Right lobe of liver (tissue), 4 donors: ENCODE data around the gene NAT10.

Source experiments
- POLR2A ChIP-seq: fragments of 450-650 bp; IDR thresholded peaks from one replicate; pipeline ENCODE4 v1.6.1; 2017; ENCODE audit warnings: antibody characterized with exemption, mild to moderate bottlenecking
- TF ChIP-seq, protein P1 (sequence below), 4 donors: fragments of 200-600 bp in 3 of 4; fragments of 450-650 bp in 1 of 4; IDR thresholded peaks; one replicate each; pipeline versions ENCODE4 v1.5.1 to v1.8.0; 2016 to 2022; ENCODE audit warnings: antibody characterized with exemption in 4 of 4, mild to moderate bottlenecking in 2 of 4
- donor health status: DM: no; HTN: no; CAD: no.
- donor health status: DM: no; HTN: no; CAD: no.
- donor health status: DM: no; HTN: yes; CAD: no.

GRCh38 chr11:34056672-34057071 lies 48.8 kb upstream of the NAT10 start:
- no peak for TF ChIP-seq POLR2A
- TF ChIP-seq, protein P1, sequence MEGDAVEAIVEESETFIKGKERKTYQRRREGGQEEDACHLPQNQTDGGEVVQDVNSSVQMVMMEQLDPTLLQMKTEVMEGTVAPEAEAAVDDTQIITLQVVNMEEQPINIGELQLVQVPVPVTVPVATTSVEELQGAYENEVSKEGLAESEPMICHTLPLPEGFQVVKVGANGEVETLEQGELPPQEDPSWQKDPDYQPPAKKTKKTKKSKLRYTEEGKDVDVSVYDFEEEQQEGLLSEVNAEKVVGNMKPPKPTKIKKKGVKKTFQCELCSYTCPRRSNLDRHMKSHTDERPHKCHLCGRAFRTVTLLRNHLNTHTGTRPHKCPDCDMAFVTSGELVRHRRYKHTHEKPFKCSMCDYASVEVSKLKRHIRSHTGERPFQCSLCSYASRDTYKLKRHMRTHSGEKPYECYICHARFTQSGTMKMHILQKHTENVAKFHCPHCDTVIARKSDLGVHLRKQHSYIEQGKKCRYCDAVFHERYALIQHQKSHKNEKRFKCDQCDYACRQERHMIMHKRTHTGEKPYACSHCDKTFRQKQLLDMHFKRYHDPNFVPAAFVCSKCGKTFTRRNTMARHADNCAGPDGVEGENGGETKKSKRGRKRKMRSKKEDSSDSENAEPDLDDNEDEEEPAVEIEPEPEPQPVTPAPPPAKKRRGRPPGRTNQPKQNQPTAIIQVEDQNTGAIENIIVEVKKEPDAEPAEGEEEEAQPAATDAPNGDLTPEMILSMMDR (IDR thresholded peaks at IDR 0.05), result no peak
